GM23248 (cell line): Measurements from ENCODE around the gene PTPRD.

ENCODE experiments used
- EZH2 ChIP-seq: fragments of 200-600 bp; sonication (generic); IDR thresholded peaks from 2 replicates; pipeline ENCODE4 v1.6.1; 2018; ENCODE audit warnings: antibody characterized with exemption, mild to moderate bottlenecking; ENCODE audit not compliant: insufficient read depth, poor library complexity, severe bottlenecking
- EZH2phosphoT487 ChIP-seq: fragments of 200-600 bp; sonication (generic); IDR thresholded peaks from 2 replicates; pipeline ENCODE4 v1.6.1; 2018; ENCODE audit warnings: antibody characterized with exemption, moderate library complexity, mild to moderate bottlenecking, low read depth; ENCODE audit not compliant: insufficient read depth

GRCh38 chr9:9565700-9566099 is 1047.1 kb downstream of the PTPRD start:
- TF ChIP-seq EZH2 = no peak
- no peak for TF ChIP-seq EZH2phosphoT487
